NB4 (cell line): Measurements from ENCODE around the gene KRTAP10-4.
"Not testable (repeated sequence)": the region's sequence is repeated elsewhere in the genome, so short reads cannot be mapped to it uniquely, and the experiment has no call there.

Source experiments
- DNase-seq: peaks from one replicate; pipeline ENCODE4 v3.0.0; 2010; ENCODE audit warnings: low read depth
- H3K4me3 ChIP-seq: one replicate; pipeline ENCODE4 v1.5.1; 2011; ENCODE audit warnings: mild to moderate bottlenecking, low read depth, low read length, moderate library complexity
- MYC ChIP-seq: IDR thresholded peaks from 2 replicates; pipeline ENCODE4 v1.6.1; 2011; ENCODE audit warnings: low read depth, low read length
- POLR2A ChIP-seq: IDR thresholded peaks from 2 replicates; pipeline ENCODE4 v1.6.1; 2011; ENCODE audit warnings: mild to moderate bottlenecking; ENCODE audit not compliant: insufficient read length; ENCODE audit errors: extremely low read depth
- TF ChIP-seq, protein P1 (sequence below): IDR thresholded peaks from one replicate; pipeline ENCODE4 v1.5.1; 2012; ENCODE audit warnings: low read depth, low read length
- TF ChIP-seq, protein P2 (sequence below): IDR thresholded peaks from 2 replicates; pipeline ENCODE4 v1.6.1; 2011; ENCODE audit warnings: low read depth, low read length

Gene KRTAP10-4

DNA sequence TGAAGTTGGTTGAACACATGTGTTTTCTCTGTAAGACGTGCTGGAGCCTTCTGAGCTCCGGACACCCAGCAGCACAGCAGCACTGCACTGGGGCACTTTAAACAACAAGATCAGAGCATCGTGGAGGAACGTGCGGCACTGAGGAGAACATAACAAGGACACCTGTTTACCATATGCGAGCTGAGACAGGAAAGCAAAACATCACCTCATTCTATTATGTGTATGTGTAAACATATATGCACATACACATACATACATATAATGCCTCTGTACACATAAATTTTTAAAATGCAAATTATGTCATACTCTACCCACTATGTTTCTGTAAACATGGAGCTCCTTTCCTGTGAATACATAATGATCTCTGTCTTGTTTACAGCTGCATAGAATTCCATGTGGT, 22.0 kb downstream of the KRTAP10-4 start:
- DNase-seq = no peak
- TF ChIP-seq, protein P1, sequence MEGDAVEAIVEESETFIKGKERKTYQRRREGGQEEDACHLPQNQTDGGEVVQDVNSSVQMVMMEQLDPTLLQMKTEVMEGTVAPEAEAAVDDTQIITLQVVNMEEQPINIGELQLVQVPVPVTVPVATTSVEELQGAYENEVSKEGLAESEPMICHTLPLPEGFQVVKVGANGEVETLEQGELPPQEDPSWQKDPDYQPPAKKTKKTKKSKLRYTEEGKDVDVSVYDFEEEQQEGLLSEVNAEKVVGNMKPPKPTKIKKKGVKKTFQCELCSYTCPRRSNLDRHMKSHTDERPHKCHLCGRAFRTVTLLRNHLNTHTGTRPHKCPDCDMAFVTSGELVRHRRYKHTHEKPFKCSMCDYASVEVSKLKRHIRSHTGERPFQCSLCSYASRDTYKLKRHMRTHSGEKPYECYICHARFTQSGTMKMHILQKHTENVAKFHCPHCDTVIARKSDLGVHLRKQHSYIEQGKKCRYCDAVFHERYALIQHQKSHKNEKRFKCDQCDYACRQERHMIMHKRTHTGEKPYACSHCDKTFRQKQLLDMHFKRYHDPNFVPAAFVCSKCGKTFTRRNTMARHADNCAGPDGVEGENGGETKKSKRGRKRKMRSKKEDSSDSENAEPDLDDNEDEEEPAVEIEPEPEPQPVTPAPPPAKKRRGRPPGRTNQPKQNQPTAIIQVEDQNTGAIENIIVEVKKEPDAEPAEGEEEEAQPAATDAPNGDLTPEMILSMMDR = no peak
- H3K4me3 ChIP-seq = no peak overlapping the region

DNA sequence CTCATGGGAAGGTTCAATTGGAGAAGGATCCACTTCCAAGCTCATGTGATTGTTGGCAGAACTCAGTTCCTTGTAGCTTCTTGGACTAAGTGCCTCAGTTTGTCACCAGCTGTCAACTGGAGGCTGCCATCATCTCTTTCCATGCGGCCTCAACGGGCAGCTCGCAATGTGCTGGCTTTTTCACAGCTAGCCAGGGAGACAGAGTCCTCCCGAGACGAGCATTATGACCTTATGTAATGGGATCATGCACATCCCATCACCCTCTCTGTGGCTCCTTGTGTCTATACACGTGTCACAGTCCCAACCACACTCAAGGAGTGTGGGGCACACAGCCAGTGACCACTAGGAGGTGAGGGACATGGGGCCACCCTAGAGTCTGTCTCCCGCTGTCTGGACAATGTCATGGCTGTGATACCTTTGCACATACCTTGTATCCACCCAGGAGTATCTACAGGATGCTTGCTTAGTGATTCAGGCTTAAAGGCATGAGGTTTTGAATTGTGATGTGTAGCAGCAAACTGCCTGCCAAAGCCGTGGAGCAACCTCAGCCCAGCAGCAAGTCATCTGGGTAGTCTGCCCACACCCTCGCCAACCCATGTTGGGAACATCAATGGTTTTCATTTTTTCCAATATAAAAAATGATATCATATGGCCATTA, 22.7 kb downstream of the KRTAP10-4 start:
- DNase-seq = no peak
- H3K4me3 ChIP-seq = no peak overlapping the region
- TF ChIP-seq, protein P1 = no peak

DNA sequence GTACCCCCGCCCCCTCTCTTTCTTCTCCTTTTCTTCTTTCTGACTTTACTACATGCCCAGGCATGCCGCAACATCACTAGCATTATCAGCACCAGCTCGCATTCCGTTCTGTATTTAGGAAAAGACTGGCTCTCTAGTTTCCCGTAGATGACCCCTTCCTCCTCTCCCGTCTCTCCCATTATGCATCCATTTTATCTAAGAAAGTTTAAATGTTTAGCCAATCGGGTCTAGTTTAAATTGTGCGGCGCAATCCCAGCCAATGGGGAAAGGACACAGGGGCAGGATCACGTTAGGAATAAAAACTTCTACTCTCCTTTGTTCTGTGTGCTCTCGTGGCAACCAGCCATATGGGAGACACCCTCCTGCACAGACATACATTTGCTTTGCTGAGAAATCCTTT, 24.5 kb downstream of the KRTAP10-4 start:
- TF ChIP-seq MYC (no peak), POLR2A (no peak)
- TF ChIP-seq, protein P2, sequence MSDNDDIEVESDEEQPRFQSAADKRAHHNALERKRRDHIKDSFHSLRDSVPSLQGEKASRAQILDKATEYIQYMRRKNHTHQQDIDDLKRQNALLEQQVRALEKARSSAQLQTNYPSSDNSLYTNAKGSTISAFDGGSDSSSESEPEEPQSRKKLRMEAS = no peak
- TF ChIP-seq, protein P1 = no peak
- H3K4me3 ChIP-seq = no peak overlapping the region
- DNase-seq = no peak

DNA sequence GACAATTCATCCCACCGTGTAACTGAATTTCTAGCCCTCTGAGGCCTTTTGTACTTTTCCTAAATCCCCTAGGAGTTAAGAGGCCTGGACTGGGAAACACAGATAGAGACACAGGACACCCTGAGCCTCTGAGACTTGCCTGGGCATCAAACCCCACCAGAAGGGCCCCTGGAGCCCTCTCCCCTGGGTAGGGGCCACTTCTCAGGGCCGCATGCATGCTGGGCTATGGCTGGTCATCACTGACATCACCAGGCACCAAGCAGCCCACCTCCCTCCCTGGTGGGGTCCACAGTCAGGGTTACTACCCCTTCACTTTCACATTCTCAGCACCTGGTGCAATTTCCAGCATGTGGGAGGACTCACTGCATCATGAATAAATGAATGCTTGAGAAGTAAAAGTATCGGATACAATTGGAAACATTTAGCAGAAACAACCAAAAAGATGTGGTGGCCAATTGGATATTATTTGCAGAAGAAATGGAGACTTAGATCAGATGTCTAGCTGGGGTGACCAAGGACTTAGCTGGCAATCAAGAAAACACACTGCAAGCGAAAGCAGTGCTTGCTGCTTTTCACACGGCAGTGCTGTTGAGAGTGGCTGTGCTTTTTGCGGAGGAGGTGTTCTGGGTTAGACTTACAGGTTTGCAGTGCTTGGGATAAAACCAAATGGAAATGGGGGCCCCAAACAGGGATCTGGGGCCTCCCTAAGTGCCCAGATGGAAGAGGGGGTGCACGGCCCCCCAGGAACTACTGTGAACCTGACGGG, 25.9 kb downstream of the KRTAP10-4 start:
- no peak overlapping the region for H3K4me3 ChIP-seq
- no peak for DNase-seq
- TF ChIP-seq, protein P2 = no peak
- TF ChIP-seq POLR2A = no peak
- TF ChIP-seq MYC = no peak
- TF ChIP-seq, protein P1 = no peak

DNA sequence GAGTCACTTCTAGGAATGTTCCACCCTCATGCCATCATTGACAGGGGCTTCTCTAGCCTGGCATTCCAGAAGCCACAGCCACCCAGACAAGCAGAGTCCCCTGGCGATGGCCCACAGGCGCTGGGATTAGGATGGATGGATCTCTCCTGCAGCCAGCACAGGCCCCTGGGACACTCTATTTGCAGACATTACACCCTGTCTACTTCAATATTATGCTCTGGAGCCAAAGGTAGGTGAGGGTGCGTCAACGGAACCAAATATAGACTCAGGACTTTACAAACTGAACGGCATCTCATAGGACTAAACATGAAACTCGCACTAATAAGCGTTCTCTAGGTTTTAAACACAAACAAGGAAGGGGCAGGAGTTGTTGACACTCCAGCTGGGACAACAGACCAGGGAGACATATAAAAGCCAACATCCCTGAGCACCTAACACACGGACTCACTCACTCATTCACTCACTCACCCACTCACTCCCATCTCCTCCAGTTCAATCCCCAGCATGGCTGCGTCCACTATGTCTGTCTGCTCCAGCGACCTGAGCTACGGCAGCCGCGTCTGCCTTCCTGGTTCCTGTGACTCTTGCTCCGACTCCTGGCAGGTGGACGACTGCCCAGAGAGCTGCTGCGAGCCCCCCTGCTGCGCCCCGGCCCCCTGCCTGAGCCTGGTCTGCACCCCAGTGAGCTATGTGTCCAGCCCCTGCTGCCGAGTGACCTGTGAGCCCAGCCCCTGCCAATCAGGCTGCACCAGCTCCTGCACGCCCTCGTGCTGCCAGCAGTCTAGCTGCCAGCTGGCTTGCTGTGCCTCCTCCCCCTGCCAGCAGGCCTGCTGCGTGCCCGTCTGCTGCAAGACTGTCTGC, 26.8 kb downstream of the KRTAP10-4 start, which contains the start of gene KRTAP10-7:
Gene KRTAP10-7, plus strand, starts transcription at position 480 of the 861 bp plus-strand sequence. Its CDS starts 25 bp downstream, at position 505.
- not testable (repeated sequence) for DNase-seq, H3K4me3 ChIP-seq

DNA sequence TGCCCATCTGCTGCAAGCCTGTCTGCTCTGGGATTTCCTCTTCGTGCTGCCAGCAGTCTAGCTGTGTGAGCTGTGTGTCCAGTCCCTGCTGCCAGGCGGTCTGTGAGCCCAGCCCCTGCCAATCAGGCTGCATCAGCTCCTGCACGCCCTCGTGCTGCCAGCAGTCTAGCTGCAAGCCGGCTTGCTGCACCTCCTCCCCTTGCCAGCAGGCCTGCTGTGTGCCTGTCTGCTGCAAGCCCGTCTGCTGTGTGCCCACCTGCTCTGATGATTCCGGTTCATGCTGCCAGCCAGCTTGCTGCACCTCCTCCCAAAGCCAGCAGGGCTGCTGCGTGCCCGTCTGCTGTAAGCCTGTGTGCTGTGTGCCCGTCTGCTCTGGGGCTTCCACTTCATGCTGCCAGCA, 27.6 kb downstream of the KRTAP10-4 start:
- H3K4me3 ChIP-seq, DNase-seq: not testable (repeated sequence)
